Fibroblast of gingiva (primary cell): ENCODE data around the gene C1orf198.

ENCODE experiments used
- DNase-seq: peaks from one replicate; pipeline ENCODE4 v3.0.0-alpha.2; 2011; ENCODE audit warnings: low read depth

The C1orf198 gene

DNA sequence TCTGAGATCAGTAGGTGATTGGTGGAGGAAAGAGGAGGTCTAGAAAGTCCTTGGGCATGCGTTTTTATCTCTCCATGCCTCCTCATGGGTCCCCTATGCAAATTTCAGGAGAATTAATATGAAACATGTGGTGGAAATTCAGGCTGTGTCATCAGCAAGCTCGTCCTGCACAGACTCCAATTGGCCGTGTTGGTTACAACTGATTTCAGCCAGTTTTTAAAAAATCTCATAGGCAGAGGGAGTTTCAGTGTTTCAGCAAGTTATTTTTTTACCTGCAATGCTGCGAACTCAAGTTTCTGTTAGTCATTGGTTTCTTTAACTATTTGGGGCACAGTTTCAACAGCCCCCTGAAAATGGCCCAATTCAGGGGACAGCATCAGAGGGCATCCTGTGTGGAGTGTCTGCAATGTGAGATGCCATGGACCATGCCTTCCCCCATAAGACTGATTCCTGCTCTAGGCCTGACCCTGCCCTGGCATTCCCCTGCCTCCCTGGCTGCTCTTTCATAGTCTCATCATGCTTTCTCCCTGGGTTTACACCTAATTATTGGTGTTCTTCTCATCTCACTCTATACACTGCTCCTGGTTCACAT lies 59.9 kb downstream of the C1orf198 start:
- peak; percentile 77 for DNase-seq

GRCh38 chr1:230807561-230808280 lies 60.6 kb downstream of the C1orf198 start:
- no peak for DNase-seq

DNA sequence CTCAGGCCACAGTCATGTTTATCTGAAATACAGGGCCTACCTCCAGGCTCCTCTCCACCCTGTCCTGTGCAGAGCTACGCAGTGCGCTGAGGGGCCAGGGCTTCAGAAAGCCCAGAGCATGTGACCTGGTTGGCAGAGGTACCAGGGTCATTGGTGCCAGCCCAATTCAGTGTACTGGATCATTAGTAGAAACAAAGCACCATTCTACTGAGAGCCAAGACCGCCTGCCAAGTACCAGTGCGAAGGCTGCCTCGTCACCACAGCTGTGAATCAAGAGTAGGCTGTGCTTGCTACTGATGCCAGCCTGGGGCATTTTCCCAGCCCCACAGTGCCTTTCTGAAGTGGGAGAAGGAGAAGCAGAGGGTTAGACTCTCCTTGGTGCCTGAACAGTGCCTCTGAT lies 61.3 kb downstream of the C1orf198 start:
- no peak for DNase-seq

GRCh38 chr1:230806552-230806951 lies 61.8 kb downstream of the C1orf198 start:
- no peak for DNase-seq

GRCh38 chr1:230804396-230804795 lies 63.9 kb downstream of the C1orf198 start:
- DNase-seq: no peak

- DNase-seq: no peak
Measured at GRCh38 chr1:230800891-230801840, 67.2 kb downstream of the C1orf198 start.

- DNase-seq: no peak
Measured at GRCh38 chr1:230798491-230798890, 69.8 kb downstream of the C1orf198 start.

DNA sequence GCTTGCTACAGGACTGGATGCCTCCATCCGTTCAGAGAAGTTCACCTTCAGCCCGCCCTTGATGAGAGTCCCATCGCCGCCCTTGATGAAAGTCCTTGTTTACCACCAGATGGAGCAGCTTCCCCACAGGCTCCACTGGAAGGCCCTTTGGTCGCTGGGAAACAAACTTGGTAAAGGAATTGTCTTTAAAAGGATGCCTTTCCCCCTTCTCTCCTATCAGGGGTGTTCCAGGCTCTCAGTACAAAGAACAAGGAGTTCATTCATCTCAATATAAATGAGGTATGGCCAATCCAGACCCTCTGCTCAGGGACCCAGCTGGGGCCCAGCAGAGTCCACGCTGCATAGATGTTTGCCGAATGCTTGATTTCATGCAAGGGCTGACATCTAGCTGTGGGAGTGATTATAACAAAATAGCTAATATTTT lies 70.4 kb downstream of the C1orf198 start:
- peak; percentile 70 for DNase-seq

DNA sequence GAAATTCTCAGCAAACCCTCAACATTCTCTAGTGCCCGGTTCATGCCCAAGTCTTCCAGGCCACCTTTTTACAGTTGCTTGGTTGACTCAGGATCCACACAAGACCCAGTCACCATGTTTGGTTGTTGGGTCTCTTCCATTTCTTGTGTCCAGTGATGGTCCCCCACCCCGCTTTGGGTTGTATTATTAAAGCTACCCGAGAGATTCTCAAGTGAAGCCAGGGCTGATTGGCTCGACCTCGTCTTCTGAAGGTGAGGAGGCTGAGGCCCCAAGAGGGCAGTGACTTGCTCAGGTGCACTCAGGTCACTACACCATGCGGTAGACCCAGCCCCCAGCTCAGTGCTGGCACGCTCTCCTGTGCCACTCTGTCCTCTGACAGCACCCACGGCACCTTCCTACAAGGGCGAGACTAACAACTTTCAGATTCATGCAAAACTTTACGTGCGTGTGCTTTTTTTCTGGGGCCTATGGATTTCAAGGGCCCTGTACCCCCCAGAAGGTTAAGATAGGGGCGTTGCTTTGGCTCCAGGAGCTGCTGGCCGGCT lies 70.9 kb downstream of the C1orf198 start:
- no peak for DNase-seq

GRCh38 chr1:230796626-230797025 lies 71.7 kb downstream of the C1orf198 start:
- no peak for DNase-seq

DNA sequence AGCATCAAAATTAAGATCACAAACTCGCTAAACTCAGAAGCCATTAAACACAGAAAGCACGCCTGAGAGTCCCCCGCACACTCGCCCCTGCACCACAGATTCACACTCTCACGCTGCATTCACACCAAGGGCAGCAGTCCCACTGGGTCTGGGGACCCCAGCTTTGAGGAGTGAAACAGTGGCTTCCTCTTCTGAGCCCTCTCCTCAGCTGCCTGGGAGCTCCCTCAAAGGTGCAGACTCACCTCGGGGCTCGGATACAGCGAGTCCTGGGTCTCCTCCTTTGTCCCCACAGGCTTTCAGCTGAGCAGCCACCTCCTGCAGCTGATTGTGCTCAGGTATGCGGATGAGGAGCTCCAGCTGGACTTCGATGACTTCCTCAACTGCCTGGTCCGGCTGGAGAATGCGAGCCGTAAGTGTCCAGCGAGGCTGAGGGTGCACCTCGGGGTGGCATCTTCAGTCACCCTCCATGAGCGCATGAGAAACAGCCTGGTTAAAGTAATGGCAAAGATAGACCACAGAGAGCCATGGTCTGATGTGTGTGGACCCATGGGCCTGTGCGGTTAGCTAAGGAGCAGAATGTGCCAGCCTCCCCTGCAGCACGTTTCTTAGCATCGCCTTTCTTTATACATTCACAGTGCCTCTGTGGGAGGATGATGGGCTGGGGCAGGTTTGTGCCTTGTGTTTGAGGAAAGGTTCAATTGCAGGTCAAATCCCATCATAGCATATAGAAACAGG lies 73.3 kb downstream of the C1orf198 start:
- DNase-seq: no peak

DNA sequence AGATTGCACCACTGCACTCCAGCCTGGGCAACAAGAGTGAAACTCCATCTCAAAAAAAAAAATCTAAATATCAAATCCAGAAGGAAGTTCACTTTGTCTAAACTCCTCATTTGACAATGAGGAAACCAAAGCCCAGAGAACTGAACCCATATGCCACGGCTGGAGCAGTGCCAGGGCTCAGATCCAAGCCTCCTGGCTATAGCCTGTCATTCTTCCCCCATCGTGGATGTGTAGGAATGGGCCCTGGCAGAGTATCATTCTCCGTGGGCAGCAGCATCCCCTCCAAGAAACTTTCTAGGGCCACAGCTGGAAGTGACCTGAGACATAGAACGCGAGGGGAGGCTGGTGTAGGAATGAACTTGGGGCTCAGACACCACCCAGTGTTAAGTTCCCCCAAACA lies 73.9 kb downstream of the C1orf198 start:
- peak; percentile 66 for DNase-seq

DNA sequence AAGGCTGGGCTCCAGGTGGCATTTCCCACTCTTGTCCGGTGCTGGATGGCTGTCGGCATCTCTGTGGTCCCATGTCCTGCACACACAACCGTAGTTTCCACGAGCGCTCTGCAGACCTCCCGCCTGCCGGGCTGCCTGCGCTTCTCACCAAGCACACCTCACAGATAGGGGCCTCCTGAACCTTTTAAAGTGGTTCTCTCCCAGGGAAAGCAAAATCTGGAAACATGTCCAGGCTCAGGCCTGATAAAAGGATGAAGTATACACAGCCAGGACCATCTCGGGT lies 74.9 kb downstream of the C1orf198 start:
- no peak for DNase-seq

DNA sequence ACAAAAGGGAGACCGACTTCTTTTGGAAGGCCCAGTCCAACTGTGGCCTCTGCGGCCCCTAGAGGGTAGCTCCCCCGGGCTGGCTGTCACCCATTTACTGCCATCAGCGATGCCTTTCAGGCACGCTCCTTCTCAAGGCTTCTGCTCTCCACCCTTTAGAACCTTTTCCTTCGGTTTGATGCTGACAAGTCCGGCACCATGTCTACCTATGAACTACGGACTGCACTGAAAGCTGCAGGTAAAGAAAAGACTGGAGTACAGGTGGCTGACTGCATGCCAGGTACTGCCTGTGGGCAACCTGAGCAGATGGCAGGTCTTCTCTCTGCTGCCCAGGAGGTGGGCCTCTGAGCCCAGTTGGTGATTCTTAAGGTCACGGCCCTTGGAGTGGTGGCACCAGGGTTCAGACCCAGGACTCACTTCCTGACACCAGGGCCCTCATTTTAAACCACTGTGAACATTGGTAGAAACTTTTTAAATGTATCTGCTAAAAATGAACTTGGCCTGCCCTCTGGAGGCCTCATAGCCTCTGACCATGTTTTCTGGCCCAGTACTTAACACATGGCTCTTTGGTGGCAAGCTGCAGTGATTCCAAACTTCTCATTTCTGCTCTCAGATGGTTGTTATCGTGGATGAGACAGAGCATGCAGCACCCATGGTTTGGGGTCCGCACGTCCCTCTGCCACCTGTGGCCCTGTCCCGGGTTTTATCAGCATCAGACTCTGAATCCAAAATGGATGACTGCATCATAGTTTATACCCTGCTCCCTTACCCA lies 75.4 kb downstream of the C1orf198 start:
- no peak for DNase-seq

DNA sequence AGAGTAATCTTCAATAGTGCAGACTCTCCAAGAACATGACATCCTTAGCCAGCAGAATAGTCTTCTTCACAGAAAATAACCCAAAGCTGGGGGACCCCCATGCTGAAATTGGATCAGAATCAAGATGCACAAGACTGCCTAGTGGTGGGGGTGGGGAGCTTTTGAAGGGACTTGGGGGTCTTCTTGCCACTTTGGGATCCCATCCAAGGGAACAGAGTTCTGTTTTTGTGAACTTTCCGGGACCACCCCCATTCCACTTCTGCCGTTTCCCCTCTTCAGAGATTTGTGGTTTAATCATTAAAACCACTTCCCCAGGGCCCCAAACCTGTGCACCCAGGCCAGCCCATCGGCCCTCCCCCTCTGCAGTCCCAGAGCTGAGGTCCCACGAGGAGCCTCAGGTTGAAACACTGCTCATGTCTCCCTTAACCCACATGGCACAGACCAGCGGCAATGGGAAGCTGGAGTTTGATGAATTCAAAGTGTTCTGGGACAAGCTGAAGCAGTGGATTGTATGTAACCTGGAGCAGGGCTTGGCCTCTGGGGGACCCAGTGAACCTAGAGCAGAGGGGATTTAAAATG lies 76.2 kb downstream of the C1orf198 start:
- no peak for DNase-seq

DNA sequence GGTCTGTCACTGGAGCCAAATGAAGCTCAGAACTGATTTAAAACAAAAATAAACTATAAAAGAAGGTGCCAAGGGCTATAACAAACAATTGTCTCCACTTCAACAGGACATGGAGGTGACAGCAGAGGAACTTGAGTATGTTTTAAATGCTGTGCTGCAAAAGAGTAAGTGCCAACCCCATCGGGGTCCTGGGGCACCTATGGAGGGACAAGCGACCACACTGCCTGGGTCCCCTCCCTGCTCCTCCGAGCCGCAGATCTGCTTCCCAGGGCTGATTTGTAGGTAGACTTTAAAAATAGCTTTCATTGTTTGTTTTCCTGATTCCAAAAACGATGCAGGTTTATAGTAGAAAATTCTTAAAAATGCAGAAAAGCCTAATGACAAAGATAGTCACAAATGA lies 78.3 kb downstream of the C1orf198 start:
- DNase-seq: no peak

DNA sequence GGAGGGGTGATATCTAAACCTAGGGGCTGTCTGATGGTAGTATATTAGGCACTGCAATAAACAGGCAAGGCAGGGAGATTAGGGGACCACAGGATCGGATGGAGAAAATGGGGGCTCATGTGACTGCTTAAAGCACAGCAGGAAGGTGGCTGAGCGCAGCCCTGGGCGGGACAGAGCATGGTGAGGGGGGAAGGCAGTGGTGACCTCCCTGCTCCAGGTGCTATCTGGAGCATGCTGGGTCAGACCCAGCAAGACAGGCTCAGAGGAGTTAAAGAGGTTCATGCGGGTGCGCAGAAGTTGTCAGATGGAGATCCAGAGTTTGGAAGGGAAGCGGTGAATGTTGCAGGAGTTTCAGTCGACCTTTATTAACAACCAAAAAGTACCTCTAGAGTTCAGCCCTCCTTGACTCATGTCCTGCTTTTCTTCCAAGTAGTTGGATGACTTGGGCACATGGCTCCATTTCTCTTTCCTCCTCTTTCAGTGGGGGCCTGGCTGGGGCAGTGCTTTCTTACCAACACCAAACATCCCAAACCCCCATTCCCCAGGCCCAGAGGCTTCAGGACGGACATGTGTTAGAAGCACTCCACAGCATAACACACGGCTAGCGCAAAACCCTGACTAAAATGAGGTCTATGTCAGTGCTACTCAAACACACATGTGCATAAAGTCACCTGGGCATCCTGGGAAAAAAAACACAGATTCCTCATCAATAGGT lies 79.6 kb downstream of the C1orf198 start:
- no peak for DNase-seq

- no peak for DNase-seq
Measured at GRCh38 chr1:230787471-230787870, 80.8 kb downstream of the C1orf198 start.
